ENCODE data around the gene C2.

The C2 gene

GRCh38 chr6:31948753-31949413 lies 21.4 kb downstream of the C2 start:
- TF ChIP-seq, protein P1, sequence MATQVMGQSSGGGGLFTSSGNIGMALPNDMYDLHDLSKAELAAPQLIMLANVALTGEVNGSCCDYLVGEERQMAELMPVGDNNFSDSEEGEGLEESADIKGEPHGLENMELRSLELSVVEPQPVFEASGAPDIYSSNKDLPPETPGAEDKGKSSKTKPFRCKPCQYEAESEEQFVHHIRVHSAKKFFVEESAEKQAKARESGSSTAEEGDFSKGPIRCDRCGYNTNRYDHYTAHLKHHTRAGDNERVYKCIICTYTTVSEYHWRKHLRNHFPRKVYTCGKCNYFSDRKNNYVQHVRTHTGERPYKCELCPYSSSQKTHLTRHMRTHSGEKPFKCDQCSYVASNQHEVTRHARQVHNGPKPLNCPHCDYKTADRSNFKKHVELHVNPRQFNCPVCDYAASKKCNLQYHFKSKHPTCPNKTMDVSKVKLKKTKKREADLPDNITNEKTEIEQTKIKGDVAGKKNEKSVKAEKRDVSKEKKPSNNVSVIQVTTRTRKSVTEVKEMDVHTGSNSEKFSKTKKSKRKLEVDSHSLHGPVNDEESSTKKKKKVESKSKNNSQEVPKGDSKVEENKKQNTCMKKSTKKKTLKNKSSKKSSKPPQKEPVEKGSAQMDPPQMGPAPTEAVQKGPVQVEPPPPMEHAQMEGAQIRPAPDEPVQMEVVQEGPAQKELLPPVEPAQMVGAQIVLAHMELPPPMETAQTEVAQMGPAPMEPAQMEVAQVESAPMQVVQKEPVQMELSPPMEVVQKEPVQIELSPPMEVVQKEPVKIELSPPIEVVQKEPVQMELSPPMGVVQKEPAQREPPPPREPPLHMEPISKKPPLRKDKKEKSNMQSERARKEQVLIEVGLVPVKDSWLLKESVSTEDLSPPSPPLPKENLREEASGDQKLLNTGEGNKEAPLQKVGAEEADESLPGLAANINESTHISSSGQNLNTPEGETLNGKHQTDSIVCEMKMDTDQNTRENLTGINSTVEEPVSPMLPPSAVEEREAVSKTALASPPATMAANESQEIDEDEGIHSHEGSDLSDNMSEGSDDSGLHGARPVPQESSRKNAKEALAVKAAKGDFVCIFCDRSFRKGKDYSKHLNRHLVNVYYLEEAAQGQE (IDR thresholded peaks at IDR 0.05; ENCODE audit: low read depth): no peak
- TF ChIP-seq CEBPB (IDR thresholded peaks at IDR 0.05): peak; percentile 45; the same call in 1 of the 2 replicates

GRCh38 chr6:31949926-31950548 lies 22.5 kb downstream of the C2 start:
- TF ChIP-seq USF1 (IDR thresholded peaks at IDR 0.05): no peak
- no peak for TF ChIP-seq NFIC (IDR thresholded peaks at IDR 0.05)
- TF ChIP-seq, protein P1 (IDR thresholded peaks at IDR 0.05; ENCODE audit: low read depth): no peak
- no peak for TF ChIP-seq FOXM1 (IDR thresholded peaks at IDR 0.05; ENCODE audit: borderline replicate concordance, low read depth)
- TF ChIP-seq TEAD4 (IDR thresholded peaks at IDR 0.05): no peak
- TF ChIP-seq RAD21 (IDR thresholded peaks at IDR 0.05; ENCODE audit: low read depth): no peak
- TF ChIP-seq EGR1 (IDR thresholded peaks at IDR 0.05): no peak
- no peak for TF ChIP-seq CEBPB (IDR thresholded peaks at IDR 0.05)
- TF ChIP-seq MAX (IDR thresholded peaks at IDR 0.05): no peak
- TF ChIP-seq YY1 (IDR thresholded peaks at IDR 0.05; ENCODE audit: low read depth): no peak
- TF ChIP-seq ZBTB7A (IDR thresholded peaks at IDR 0.05; ENCODE audit: low read depth): no peak
- no peak for TF ChIP-seq TAF1 (IDR thresholded peaks at IDR 0.05; ENCODE audit: low read depth)
- no peak for TF ChIP-seq EP300 (IDR thresholded peaks at IDR 0.05; ENCODE audit: borderline replicate concordance)

DNA sequence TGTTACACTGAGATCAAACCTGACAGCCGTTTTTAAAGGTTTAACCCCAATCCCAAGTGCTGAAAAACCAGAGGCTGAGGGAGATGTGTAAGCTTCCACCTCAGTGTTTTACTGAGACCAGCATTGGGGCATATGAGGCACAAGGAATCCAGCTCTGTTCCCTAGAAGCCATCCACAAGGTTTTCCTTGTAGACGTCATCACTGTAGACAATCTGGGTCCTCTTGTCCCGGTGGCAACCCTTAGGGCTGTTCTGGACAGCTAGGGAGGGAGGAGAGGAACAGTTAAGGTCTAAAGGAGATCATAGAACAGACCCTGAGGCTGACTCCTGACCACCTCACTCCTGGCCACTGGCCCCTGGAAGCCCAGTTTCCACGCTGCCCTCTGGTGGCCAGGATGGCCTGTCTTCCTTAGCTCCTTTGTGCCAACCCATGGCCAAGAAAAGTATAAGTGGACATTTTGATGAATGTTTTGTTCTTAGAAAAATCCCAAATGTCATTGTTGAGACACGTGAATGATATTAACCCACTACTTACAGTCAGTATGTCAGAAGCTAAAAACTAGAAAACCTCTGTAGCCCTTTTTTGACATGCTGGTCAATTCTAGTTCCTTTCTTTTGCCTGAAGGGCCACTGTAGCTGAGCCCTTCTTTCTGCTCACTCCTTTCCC lies 24.8 kb downstream of the C2 start:
- TF ChIP-seq YY1 (IDR thresholded peaks at IDR 0.05; ENCODE audit: low read depth) (no peak), USF1 (IDR thresholded peaks at IDR 0.05) (no peak), RAD21 (IDR thresholded peaks at IDR 0.05; ENCODE audit: low read depth) (peak; percentile 56), MAX (IDR thresholded peaks at IDR 0.05) (no peak), EGR1 (IDR thresholded peaks at IDR 0.05) (no peak), CREB1 (IDR thresholded peaks at IDR 0.05; ENCODE audit: low read depth) (no peak), TCF12 (IDR thresholded peaks at IDR 0.05; ENCODE audit: low read depth) (no peak), TAF1 (IDR thresholded peaks at IDR 0.05; ENCODE audit: low read depth) (no peak)
- TF ChIP-seq, protein P1 (IDR thresholded peaks at IDR 0.05; ENCODE audit: low read depth): no peak

GRCh38 chr6:31952890-31953289 lies 25.4 kb downstream of the C2 start:
- TF ChIP-seq EP300 (IDR thresholded peaks at IDR 0.05; ENCODE audit: borderline replicate concordance) (no peak), MAX (IDR thresholded peaks at IDR 0.05) (no peak), CEBPB (IDR thresholded peaks at IDR 0.05) (no peak), EGR1 (IDR thresholded peaks at IDR 0.05) (no peak), CREB1 (IDR thresholded peaks at IDR 0.05; ENCODE audit: low read depth) (no peak), YY1 (IDR thresholded peaks at IDR 0.05; ENCODE audit: low read depth) (no peak), NFIC (IDR thresholded peaks at IDR 0.05) (no peak), ZBTB7A (IDR thresholded peaks at IDR 0.05; ENCODE audit: low read depth) (no peak), TCF12 (IDR thresholded peaks at IDR 0.05; ENCODE audit: low read depth) (no peak)
